Stimulated activated CD8-positive, alpha-beta memory T cell treated with anti-CD3 and anti-CD28 coated beads, Interleukin-12 subunit alpha, Interleukin-12 subunit beta, amount 100 ng/mL, for 24 hours (primary cell): ENCODE results near the gene EPAS1.

Experiments used
- DNase-seq: peaks from one replicate; pipeline ENCODE4 v3.0.0-alpha.2; 2020; ENCODE audit errors: extremely low read depth

EPAS1 gene

DNA sequence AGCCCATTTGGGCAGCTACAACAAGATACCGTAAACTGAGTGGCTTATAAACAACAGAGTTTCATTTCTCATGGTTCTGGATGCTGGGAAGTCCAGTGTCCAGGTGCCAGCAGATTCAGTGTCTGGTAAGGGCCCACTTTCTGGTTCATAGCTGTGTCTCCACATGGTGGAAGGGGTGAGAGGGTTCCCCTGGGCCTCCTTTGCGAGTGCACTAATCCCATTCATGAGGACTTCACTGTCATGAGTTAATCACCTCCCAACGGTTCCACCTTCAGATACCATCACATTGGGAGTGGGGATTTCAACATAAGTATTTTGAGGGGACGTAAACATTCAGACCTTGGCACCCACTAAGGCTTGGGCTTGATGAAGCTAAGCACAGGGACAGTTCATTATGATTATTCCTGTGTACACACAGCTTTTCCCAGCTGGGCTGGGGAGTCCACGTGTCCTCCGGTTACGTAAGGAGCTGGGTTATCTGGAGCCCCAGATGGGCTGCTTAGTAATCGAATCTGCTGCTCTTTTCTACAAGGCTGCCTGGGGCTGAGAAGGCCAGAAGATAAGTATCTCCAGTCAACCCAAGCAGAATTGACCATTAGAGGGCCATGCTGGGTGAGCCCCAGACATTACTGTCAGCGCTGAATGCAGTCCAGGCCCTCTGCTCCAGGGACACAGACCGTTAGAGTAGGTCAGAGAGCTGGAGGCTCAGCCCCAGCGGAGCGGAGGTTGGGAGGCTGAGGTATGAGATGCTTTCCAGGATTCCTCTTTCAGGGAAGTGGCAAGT, 42.7 kb downstream of the EPAS1 start:
- DNase-seq, result no peak

DNA sequence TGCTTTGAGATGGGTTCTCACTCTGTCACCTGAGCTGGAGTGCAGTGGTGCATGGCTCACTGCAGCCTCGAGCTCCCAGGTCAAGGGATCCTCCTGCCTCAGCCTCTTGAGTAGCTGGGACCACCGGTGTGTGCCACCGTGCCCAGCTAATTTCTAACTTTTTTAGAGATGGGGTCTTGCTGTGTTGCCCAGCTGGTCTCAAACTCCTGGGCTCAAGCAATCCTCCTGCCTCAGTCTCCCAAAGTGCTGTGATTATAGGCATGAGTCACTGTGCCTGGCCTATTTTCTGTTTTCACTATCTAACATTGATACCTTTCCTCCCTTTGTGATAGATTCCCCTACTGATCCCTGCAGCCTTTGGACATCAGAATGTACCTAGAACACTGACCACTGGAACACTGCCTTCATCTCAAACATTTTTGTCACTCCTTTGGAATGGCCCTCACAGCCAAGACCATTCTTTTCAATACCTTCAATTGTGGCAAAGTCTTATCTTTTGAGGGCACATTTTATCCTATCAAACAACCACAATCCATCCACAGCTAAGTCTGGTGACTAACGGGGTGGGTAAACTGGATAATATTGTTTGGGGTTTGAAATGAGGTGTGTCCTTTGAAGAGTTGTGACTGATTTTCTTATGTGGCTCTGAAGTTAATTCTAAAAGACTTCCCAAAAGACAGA, 43.7 kb downstream of the EPAS1 start:
- DNase-seq, result no peak

DNA sequence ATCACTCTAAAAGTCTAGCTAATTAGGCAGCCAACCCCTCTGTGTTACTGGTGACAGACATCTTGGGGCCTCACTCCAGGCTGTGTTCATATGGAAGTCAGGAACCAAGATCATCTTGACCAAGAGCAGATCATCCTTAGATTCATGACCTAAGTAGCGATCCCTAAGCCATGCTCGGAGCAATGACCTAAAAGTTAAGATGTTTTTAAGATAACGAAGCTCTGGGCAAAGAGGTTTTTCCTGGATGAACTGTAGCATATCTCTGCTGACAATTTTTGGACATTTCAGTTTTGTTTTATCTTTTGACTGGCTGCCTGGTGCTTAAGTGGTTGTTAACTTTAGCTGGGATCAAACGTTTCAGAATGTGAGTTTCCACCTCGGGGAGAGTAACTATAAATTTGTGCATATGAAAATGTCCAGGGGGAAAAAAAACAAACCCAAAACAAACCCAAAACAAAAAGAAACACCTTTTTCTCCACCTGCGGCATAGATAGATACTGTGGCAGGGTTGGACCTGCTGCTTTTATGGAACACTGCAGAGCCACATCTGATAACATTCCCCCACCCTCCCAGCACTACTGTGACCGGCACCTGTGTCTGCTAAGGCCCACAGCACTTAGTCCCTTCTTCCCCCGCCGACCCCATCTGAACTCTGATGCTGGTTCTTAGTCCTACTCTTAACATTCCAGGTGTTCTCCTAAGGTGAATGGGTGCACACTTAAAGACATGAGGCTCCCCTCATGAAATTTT, 45.5 kb downstream of the EPAS1 start:
- DNase-seq, result no peak

DNA sequence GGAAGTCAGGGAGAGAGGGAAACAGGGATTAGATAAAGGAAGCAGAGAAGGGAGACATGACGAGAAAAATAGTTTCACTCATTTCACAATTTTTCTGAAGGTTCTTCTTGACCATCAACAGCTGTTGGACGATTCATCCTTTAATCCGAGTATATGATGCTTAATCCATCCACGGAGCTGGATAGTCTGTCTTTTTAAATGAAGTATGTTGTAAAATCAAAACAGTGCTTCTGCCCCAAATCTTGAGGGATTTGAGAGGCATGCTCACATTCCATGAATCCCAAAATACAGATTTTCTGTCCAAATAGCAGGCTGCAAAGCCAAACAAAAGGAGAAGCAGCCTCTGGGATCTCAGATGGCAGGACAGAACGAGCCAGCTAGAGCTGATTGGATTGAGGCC, 47.5 kb downstream of the EPAS1 start:
- no peak for DNase-seq

DNA sequence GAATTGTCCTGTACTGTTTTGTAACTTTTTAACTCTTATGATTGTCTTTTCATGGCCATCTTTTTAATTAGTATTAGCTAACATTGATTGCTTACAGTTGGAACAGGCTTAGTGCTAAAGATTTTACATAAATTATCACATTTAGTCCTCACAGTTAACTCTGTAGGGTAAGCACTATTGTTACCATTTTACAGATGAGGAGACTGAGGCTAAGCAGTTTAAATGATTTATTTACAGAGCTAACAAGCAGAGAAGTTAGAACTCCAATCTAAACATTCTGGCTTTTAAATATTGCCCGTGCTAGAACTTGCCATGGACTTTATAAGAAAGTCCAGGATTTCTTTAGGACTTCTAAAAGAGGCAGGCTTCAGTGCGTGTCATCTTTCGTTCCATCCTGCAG, 48.6 kb downstream of the EPAS1 start:
- no peak for DNase-seq

DNA sequence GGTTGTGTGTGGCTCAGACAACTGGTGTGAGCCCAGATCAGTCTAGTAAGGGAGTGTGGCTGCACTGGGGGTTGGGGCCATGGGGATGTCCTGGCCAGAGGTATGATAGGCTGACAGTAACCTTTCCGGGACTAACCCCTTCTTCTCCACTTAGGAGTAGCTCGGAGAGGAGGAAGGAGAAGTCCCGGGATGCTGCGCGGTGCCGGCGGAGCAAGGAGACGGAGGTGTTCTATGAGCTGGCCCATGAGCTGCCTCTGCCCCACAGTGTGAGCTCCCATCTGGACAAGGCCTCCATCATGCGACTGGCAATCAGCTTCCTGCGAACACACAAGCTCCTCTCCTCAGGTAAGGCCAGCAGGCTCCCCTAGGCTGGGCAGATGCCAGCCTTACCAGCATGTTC, 49.5 kb downstream of the EPAS1 start:
- no peak for DNase-seq

DNA sequence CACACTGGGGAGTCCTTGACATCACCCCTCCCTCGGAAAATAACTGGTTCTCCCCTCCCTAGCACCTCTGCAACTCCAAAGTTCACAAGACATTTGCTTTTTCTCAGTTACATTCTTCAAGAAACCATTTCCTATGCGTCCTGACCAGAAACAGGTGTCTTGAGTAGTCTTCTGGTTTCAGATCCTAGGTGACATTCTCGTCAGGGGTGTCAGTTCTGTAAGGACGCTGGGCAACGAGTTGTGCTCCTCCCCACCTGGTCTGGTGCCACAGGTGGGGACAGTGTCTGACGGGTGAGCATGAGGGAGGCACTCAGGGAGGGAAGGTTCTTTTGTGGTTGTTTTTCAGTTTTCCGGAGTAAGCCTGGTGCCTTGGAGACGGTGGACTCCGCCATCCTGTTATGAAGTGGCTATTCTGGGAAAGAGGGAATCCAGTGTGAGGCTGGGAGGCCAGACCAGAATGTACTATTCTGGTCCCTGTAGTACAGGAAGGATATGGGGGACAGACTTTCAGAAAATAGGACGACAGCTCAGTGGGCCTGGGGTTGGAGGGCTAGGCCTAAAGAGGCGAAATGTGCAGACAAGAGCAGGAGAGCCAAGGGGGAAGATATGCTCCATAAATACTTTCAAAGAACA, 50.6 kb downstream of the EPAS1 start:
- no peak for DNase-seq

DNA sequence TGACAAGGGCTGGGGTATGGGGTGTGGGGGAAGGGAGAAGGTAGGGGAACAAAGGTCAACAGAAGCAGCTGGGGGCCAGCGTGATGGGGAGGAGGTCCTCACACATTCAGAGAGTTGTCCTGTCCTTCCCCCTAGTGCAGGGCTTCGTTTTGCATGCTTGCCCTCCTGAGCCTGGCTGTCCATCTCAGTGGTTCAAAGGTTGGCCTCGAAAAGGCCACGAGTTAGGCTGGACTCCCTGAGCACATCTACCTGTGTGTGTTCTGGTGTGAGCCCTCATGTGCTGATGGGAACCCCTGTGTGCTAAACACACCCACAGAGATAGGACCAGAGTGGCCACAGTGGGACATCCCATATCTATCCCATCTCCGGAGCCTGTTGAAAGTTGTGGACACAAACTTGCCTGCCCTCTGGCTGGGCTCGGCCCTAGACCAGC, 51.9 kb downstream of the EPAS1 start:
- DNase-seq, result no peak

DNA sequence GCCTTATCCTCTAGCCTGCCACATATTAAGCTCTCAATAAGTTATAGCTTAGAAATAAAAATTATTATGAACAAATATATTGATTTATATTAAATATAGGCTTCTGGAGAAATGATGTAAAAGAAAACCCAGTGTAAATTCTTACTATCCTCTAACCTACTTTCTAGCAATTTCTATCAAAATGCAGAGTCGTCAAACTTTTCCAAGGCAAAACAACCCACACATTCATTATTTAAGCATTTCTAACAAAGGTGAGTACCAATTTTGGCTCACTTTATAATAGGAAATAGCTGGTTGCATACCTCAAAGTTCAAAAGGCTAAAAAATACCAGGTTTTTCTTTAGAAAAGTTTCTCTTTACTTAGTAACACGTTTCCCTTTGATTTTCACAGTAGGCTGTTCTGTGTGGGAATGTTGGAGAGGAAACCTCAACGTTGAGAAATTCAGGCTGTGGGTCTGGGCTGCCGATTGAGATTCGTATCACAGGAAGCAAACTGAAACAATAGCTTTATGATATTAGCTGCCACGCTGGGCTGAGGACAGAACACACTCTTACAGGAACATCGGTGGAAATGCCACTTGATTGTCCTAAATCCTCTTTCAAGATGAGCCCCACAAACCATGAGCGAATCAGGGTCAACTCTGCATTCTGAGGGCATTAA, 53.0 kb downstream of the EPAS1 start:
- no peak for DNase-seq

DNA sequence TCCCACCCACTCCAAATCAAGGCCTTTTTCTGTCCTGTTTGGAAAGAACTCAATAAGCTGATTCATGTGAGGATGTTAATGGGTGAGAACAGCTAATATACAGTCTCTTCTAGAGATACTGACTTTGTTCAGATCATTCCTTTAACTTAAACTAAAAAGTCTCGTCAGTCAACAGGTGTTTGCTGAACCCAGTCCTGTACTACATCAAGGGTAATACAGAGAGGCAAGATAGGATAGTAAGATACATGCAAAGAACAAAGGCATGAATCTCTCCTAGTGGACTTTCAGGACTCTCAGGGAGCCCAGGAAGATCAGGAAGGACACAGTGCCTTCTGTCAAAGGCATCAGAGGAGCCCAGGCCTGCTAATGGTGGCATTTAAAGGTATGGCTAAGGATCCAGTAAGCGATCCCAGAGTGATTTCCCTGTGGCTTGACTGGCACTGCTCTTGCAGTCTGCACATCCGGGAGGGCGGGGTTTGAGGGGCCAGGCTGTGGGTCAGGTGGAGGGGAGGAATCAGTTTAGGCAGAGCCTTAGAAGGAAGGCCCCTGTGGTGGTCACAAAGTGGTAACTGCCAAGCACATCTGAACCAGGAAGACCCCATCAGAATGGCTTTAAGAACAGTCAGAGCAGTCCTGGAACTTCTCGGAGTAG, 54.0 kb downstream of the EPAS1 start:
- DNase-seq, result no peak

DNA sequence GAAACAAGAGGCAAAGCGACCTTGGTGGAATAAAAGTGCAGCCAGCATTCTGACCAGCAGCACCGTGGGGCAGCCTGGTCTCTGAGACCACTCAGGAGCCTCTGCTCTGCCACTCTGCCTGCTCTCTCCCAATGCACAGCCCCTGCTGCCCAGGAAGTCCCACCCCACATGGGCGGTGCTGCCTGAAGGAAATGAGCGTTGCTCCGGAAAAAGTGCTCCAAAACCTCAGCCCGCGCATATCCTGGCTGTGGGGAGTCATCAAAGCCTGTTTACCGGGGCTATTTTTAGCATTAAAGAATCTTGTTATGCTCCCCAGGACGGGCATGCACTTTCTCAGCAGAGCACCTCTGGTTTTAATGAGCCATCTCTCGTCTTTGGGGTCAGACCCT, 54.5 kb downstream of the EPAS1 start:
- DNase-seq, result peak; percentile 47

DNA sequence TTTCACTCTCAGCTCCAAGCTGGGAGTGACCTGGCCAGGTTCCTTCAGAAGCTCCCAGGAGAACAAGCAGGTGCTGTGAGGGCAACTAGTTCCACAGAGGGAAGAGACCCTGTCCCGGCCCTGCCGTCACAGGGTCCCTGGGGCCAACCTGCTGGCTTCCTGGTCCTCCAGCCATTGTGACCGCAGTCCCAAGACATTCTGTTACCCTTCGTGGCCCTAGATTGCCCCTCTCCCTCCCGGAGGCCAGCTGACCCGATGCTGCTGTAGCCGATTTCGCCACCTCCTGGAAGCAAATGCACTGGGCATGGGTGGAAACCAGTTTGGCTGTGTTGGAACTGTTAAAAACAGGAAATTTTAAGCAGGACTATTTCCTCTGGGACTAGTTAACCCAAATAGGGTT, 55.4 kb downstream of the EPAS1 start:
- DNase-seq, result no peak

DNA sequence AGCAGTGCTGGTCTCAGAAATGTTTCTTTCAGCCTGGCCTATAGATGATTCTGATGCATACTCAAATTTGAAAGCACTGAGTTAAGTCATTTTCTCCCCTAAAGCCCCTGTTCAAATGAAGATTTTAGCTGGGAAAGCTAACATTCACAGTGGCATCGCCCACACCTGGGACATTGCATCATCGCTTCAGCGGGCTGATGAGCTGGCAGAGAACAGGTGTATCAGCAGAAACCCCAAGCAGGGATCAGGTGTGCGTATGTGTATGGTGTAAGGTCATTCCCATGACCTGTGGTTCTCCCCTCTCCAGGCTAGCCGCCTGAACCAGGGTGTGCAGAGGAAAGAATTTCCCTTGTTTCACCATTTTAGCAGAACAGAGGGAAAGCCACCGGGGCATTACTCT, 56.3 kb downstream of the EPAS1 start:
- DNase-seq, result no peak

DNA sequence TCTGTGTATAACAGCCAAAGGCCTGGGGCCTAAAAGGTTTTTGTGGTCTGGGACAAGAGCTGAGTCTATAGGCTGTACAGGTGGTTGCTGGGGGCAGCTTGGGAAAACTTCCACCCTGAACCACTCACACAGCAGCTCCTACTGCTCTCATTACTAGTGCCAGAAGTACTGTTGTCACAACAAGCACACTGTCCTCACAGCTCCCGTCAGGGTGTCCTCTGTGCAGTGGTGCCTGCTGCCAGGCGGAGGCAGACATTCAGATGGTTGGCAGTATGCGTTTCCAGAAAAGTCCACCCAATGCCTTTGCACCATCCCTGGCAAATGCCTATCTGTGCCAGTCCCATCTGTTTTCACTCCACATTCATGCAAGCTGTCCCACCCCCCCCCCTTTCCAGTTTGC, 58.5 kb downstream of the EPAS1 start:
- no peak for DNase-seq

DNA sequence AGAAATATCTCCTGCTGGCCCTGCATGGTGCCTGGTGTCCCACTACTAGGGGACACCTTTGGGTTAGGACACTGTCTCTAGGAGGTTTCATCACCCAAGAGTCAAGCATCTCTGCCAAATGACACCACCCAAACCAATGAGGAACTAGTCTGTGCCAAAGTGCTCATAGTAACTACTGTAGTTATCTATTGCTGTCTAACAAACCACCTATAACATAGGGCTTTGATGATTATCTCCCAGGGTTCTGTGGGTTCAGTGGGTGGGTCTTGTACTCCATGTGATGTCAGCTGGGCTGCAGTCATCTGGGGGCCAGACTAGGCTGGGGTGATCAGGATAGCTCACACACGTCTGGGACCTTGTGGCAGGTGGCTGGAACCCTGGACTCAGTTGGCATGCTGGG, 59.8 kb downstream of the EPAS1 start:
- no peak for DNase-seq

DNA sequence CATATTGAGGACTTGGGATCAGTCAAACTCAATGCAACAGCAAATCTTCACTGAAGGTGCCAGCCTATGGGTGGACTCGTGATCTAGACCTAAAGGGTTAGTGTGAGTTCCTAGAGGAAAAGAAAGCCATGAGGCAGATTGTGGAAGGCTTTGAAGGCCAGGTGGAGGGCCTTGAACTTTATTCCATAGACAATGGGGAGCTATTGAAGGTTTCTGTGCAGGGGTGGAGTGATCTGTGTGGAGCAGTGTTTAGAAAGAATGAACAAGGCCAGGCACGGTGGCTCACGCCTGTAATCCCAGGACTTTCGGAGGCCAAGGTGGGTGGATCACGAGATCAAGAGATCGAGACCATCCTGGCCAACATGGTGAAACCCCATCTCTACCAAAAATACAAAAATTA, 61.5 kb downstream of the EPAS1 start:
- no peak for DNase-seq

DNA sequence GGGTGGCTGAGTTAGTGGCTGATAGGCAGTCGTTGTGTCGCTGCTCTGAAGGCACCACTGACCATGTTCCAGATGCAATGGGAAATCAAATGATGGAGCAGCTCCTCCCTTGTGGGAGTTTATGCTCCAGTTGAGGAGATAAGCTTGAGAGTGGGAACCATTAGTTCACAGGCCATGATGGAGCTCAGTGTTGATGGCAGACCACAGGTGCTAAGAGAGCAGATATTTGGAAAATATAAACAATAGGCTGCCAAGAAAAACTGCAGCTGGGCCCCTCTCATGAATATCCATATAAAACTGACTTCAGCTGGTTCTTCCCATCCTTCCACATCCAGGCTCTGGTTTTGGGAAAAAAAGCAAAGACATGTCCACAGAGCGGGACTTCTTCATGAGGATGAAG, 63.1 kb downstream of the EPAS1 start:
- no peak for DNase-seq

DNA sequence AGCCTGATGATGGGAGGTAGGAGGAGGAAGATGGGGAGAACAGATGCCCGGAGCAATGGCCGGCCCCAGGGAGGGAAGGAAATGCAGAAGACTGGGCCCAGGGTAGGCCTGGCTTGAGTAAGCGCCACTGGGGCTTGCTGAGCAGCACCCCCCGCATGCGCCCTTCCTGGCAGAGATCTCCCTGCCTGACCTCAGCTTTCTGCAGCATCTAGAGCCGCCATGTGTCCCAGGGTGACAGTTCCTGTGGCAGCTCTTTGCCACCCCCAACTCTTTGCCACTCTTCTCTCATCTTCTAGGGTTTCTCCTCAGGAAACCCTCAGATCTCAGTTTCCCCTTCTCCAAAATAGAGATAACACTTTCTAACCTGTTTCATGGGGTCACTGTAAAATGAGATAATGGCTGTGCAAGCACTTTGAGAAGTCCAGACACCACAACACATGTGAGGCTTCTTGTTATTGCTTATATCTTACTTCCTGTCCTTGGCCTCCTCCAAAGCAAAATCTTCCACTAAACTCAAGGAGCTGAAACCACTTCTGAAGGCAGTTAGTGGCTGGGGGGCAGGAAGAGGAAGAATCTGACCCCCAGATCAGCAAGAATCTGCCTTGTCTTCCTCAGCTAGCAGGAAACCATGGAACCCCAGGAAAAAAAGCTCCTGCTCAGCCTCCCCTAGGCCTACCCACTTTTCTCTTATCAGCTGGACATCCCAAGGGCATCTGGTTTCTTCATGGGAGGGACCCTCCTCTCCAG, 64.9 kb downstream of the EPAS1 start:
- no peak for DNase-seq

DNA sequence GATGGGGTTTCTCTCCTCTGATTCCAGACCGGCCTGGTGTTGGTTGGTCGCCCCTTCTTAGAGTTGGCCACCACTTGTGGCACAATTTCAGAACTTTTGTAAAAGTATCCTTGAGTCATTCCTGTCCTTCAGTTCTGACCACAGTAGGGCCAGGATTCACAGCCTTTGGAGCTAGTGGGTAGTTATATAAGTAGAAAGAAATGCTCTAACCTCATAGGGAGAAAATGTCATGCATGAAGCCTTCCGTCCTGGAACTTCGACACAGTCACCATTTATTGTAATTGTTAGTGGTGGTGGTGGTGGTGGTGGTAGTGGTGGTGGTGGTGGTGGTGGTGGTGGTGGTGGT, 65.4 kb downstream of the EPAS1 start:
- no peak for DNase-seq

DNA sequence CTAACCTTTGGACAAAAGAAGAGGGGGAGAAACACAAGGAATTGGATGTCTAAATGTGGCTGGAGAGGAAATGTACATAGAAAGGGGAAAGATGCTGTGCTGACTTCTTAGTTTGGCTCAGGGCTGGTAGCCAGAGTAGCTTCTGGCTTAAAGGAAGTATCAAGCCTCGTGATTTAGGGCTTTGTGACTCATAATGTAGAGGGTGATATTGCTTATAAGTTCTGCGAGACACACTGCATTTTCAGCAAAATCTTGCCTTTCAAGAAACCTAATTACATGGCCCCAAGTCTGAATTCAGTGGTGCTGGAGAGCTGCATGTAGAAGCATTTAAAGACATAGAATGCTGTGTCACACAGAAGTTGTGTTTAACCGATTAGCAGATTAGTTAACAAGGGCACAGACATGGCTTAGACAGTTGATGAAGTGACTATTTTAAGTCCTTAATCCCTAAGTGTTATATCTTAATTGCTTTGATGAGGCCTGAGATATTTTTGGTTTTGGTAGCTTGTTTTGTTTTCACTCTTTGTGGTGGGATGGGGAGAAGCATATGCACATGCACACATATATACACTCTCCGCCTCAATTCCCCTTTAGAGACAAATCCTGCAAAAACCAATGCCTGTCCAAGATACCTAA, 66.4 kb downstream of the EPAS1 start:
- DNase-seq, result no peak
